Epidermal melanocyte (primary cell): ENCODE data around the gene VASP.

ENCODE experiments used
- DNase-seq: peaks from one replicate; pipeline ENCODE4 v3.0.0; 2011; ENCODE audit warnings: low spot score; ENCODE audit not compliant: insufficient read length

Gene VASP

GRCh38 chr19:45506989-45507871 lies at the start of gene VASP:
VASP (plus strand) TSS chr19:45507479; CDS start chr19:45507772, 293 bp downstream.
- peak; percentile 91 for DNase-seq

- DNase-seq = no peak
These were observed 49.5 kb upstream of the VASP start for GRCh38 chr19:45457776-45458175.

GRCh38 chr19:45460807-45461347 lies 46.4 kb upstream of the VASP start:
- no peak for DNase-seq

- DNase-seq = no peak
These were observed 45.1 kb upstream of the VASP start for GRCh38 chr19:45462174-45462573.

GRCh38 chr19:45463241-45463640 lies 44.0 kb upstream of the VASP start:
- no peak for DNase-seq

GRCh38 chr19:45464274-45464673 lies 43.0 kb upstream of the VASP start:
- DNase-seq = no peak

GRCh38 chr19:45464852-45465441 lies 42.3 kb upstream of the VASP start:
- DNase-seq = no peak

GRCh38 chr19:45467115-45467455 lies 40.2 kb upstream of the VASP start:
- no peak for DNase-seq

GRCh38 chr19:45467456-45468158 lies 39.7 kb upstream of the VASP start, which contains the start of gene FOSB:
FOSB (plus strand) TSS chr19:45467996; CDS start chr19:45468587, 591 bp downstream.
- DNase-seq = peak; percentile 95

- DNase-seq = no peak
These were observed 39.1 kb upstream of the VASP start for GRCh38 chr19:45468159-45468651.

GRCh38 chr19:45468803-45469131 lies 38.5 kb upstream of the VASP start:
- no peak for DNase-seq

GRCh38 chr19:45469132-45469944 lies 37.9 kb upstream of the VASP start:
- DNase-seq = peak; percentile 90

GRCh38 chr19:45469945-45470761 lies 37.1 kb upstream of the VASP start:
- no peak for DNase-seq

- no peak for DNase-seq
These were observed 36.6 kb upstream of the VASP start for GRCh38 chr19:45470762-45471081.

- DNase-seq = no peak
These were observed 36.0 kb upstream of the VASP start for GRCh38 chr19:45471111-45471930.

- DNase-seq = no peak
These were observed 35.2 kb upstream of the VASP start for GRCh38 chr19:45471931-45472562.

- DNase-seq = no peak
These were observed 34.5 kb upstream of the VASP start for GRCh38 chr19:45472563-45473366.

GRCh38 chr19:45473367-45473681 lies 34.0 kb upstream of the VASP start:
- no peak for DNase-seq
